Activated T-cell treated with anti-CD3 and anti-CD28 coated beads, Interleukin-2, amount 50 U/mL, for 24 hours (primary cell): ENCODE measurements around the gene GRM7.

ENCODE experiments used
- DNase-seq: peaks from one replicate; pipeline ENCODE4 v3.0.0-alpha.2; 2020
- H3K27ac Mint-ChIP-seq: 2 replicates; pipeline ENCODE4 v1.8.0; 2020; ENCODE audit warnings: mild to moderate bottlenecking, mixed read lengths
- H3K27me3 Mint-ChIP-seq: 2 replicates; pipeline ENCODE4 v1.8.0; 2020; ENCODE audit warnings: mixed read lengths
- H3K36me3 Mint-ChIP-seq: 2 replicates; pipeline ENCODE4 v1.8.0; 2020; ENCODE audit warnings: low read depth, mixed read lengths
- H3K4me1 Mint-ChIP-seq: 2 replicates; pipeline ENCODE4 v1.8.0; 2020; ENCODE audit warnings: low read depth, mixed read lengths
- H3K4me3 Mint-ChIP-seq: 2 replicates; pipeline ENCODE4 v1.8.0; 2020; ENCODE audit warnings: mild to moderate bottlenecking, moderate library complexity, mixed read lengths
- H3K9me3 Mint-ChIP-seq: 2 replicates; pipeline ENCODE4 v1.8.0; 2020; ENCODE audit warnings: mixed read lengths

GRM7 gene

GRCh38 chr3:7697548-7697947, 836.6 kb downstream of the GRM7 start:
- no peaks in the 10 kb centered on the region for H3K9me3 Mint-ChIP-seq

DNA sequence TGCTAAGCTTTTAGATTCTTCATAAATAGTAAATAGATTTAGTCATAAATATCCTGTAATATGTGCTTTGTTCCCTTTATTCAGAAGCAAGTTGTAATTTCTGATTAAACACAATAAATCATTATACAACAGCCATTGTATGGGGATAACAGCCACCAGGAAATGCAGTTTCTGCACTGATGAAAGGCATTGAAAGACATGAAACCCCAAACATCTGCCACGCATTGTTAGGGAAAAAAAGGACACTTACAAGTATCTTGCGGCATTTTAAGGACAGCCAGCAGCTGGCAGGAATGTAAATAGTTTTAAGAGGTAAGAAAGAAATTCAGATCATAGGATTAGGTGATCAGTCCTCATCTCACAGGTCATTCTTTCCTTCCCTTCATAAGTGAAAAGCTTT, 839.6 kb downstream of the GRM7 start:
- no peaks in the 10 kb centered on the region for H3K9me3 Mint-ChIP-seq
- no peaks in the 10 kb centered on the region for H3K4me1 Mint-ChIP-seq
- no peaks in the 10 kb centered on the region for H3K36me3 Mint-ChIP-seq
- H3K27me3 Mint-ChIP-seq = no peaks in the 10 kb centered on the region
- DNase-seq = no peak
- no peak overlapping the region for H3K4me3 Mint-ChIP-seq
- H3K27ac Mint-ChIP-seq = no peak overlapping the region

More at GRCh38 chr3:7697548-7697947, 836.6 kb downstream of the GRM7 start:
- no peak overlapping the region for H3K27ac Mint-ChIP-seq
- H3K27me3 Mint-ChIP-seq = no peaks in the 10 kb centered on the region
- no peak overlapping the region for H3K4me3 Mint-ChIP-seq
- no peaks in the 10 kb centered on the region for H3K36me3 Mint-ChIP-seq
- H3K4me1 Mint-ChIP-seq = no peaks in the 10 kb centered on the region
- no peak for DNase-seq

GRCh38 chr3:7700977-7701376, 840.1 kb downstream of the GRM7 start:
- Mint-ChIP-seq H3K4me3 (no peak overlapping the region), H3K27me3 (no peaks in the 10 kb centered on the region), H3K27ac (no peak overlapping the region), H3K4me1 (no peaks in the 10 kb centered on the region), H3K9me3 (no peaks in the 10 kb centered on the region), H3K36me3 (no peaks in the 10 kb centered on the region)
- DNase-seq = no peak

DNA sequence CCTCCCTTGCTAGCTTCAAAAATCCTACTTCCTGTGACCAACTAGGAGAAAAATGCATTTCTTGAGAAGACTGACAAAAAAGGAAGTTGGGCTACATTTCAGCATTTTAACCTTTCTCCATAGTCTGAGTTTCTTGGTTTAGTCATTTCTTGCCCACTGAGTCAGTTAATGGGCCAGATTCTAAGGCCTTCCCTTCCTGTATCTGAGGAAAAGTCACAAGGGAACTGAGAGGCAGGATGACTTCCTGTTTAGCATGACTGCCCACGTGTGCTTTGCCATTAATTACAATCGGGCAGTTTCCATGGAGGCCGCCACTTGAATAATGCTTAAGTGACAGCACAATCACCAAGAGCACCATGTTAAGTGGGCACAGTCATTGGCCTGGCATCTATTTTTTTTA, 846.3 kb downstream of the GRM7 start:
- H3K36me3 Mint-ChIP-seq = no peaks in the 10 kb centered on the region
- H3K27me3 Mint-ChIP-seq = no peaks in the 10 kb centered on the region

DNA sequence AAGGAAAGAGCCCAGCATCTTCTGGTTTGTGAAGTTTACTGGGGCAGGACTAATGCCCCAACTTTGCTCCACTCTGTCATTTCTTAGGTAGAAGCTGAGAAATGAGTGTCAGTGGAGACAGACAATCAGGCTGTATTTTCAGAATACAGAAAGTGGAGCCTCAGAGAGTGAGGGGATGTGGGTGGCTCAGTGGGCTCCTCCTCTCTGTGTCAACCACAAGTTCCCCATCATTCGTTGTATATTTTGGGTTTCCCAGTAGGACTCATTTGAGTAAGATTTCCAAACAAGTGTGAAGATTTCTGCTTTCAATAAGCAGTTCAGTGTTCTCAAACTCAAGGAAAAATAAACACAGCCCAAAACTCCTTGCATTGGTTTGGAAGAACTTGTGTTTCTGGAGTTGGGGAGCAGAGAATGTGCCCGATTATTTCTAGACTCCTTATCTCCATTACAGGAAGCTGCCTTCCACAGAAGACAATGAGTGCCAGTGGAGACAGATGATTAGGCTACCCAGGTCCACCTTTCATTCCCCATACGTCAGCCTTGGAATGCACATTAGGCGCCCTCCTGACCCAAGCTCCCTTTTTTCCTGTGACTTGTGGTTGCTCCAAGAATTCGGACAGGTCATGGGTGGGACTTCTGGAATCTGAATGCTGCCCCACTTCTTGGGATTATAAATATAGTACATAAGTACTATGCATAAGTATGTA, 848.6 kb downstream of the GRM7 start:
- DNase-seq = no peak
- H3K4me1 Mint-ChIP-seq = peaks cover 10% of the 10 kb centered on the region
- H3K9me3 Mint-ChIP-seq = no peaks in the 10 kb centered on the region
- no peaks in the 10 kb centered on the region for H3K27me3 Mint-ChIP-seq
- H3K27ac Mint-ChIP-seq = no peak overlapping the region
- H3K36me3 Mint-ChIP-seq = no peaks in the 10 kb centered on the region
- no peak overlapping the region for H3K4me3 Mint-ChIP-seq

More for the DNA sequence above, 846.3 kb downstream of the GRM7 start:
- DNase-seq = no peak
- H3K9me3 Mint-ChIP-seq = no peaks in the 10 kb centered on the region
- H3K27ac Mint-ChIP-seq = no peak overlapping the region
- peaks cover 10% of the 10 kb centered on the region for H3K4me1 Mint-ChIP-seq
- no peak overlapping the region for H3K4me3 Mint-ChIP-seq

DNA sequence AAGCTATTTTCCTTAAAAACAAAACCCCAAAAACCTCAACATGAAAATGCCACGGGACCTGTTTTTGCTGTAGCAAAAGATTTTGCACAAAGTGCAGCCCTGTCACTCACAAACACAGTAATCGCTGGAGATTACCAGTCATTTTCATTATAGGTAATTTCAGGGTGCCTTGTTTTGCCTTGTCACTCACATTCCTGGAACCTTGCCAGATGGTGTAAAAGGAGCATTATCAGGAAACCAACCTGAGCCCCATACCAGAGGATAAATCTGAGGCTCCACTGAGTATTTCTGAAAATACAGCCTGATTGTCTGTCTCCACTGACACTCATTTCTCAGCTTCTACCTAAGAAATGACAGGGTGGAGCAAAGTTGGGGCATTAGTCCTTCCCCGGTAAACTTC, 849.4 kb downstream of the GRM7 start:
- H3K36me3 Mint-ChIP-seq = no peaks in the 10 kb centered on the region
- no peak overlapping the region for H3K4me3 Mint-ChIP-seq
- H3K4me1 Mint-ChIP-seq = peaks cover 10% of the 10 kb centered on the region
- H3K9me3 Mint-ChIP-seq = no peaks in the 10 kb centered on the region
- no peaks in the 10 kb centered on the region for H3K27me3 Mint-ChIP-seq
- no peak overlapping the region for H3K27ac Mint-ChIP-seq
- DNase-seq = no peak

DNA sequence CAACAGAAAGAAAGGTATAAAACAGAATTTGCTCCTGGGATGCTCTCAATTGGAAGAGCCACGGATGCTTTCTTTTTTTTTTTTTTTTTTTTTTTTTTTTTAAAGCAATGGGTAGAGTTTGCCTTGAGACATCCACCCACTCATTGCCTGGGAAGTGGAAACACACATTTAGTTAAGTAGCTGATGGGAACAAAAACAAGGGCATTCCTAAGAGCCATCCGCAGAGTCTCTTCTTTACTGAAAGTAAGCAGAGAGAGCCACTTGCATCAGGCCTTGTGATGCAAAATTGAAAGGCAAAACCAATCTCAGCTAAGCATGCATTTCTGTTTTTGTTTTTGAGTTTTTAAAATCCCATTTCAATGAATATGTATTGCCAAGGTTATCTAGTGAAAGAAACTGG, 852.8 kb downstream of the GRM7 start:
- Mint-ChIP-seq H3K4me1 (peaks cover 8% of the 10 kb centered on the region), H3K36me3 (no peaks in the 10 kb centered on the region), H3K27ac (no peak overlapping the region), H3K9me3 (no peaks in the 10 kb centered on the region), H3K4me3 (no peak overlapping the region), H3K27me3 (no peaks in the 10 kb centered on the region)
- no peak for DNase-seq

DNA sequence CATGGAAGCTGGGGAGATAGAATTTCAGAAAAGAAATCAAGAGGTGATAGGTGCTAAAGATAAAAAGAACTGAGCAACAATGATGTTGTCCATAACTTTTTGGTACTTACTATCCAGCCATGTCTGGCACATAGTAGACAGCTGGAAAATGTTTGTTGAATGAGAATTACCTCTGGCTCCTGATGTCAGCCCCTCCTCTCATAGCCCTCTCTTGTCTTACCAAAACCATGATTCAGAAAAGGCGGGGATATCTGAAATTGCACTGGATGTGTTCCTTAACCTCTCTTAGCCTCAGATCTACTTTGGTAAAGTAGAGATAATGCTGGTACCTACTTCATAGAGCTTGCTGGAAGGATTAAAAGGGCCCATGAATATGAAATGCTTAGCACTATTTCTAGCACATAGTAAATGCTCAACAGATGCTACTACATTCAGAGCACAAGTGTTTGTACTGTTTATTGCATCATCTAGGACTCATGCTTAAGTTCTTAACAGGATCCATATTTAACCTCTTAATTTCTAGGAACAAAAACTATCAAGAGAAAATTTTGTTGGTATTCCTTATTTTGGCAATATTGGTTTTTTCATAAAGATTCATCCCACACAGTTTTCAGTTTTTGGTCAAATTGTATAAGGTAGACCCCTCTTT, 859.9 kb downstream of the GRM7 start:
- Mint-ChIP-seq H3K27ac (no peak overlapping the region), H3K27me3 (no peaks in the 10 kb centered on the region), H3K4me3 (no peak overlapping the region)

DNA sequence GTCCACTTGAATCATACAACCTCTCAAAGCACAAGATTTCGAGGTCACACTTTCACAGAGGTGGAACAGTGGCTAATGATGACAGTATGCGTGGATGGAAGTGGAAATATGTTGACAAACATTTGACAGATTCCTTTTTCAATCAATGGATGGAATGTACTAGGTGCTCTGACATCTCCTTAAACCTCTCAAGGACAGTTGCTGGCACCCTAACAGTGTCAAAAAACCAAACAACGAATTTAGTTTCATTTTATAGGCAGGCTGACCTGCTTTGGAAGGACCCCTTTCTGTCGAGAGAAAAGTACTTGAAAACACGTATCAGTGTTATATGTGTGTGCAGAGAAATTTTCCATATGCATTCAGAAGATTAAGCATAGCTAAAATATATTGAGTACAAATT, 861.0 kb downstream of the GRM7 start:
- no peaks in the 10 kb centered on the region for H3K36me3 Mint-ChIP-seq
- no peak overlapping the region for H3K4me3 Mint-ChIP-seq
- no peaks in the 10 kb centered on the region for H3K4me1 Mint-ChIP-seq
- no peaks in the 10 kb centered on the region for H3K9me3 Mint-ChIP-seq
- H3K27ac Mint-ChIP-seq = no peak overlapping the region
- no peak for DNase-seq
- H3K27me3 Mint-ChIP-seq = no peaks in the 10 kb centered on the region

More for the DNA sequence above, 859.9 kb downstream of the GRM7 start:
- no peak for DNase-seq
- no peaks in the 10 kb centered on the region for H3K9me3 Mint-ChIP-seq
- H3K4me1 Mint-ChIP-seq = no peaks in the 10 kb centered on the region
- no peaks in the 10 kb centered on the region for H3K36me3 Mint-ChIP-seq

GRCh38 chr3:7728566-7729519, 867.9 kb downstream of the GRM7 start:
- Mint-ChIP-seq H3K36me3 (no peaks in the 10 kb centered on the region), H3K27me3 (no peaks in the 10 kb centered on the region), H3K4me1 (no peaks in the 10 kb centered on the region), H3K4me3 (no peak overlapping the region), H3K27ac (no peak overlapping the region), H3K9me3 (no peaks in the 10 kb centered on the region)
- no peak for DNase-seq

DNA sequence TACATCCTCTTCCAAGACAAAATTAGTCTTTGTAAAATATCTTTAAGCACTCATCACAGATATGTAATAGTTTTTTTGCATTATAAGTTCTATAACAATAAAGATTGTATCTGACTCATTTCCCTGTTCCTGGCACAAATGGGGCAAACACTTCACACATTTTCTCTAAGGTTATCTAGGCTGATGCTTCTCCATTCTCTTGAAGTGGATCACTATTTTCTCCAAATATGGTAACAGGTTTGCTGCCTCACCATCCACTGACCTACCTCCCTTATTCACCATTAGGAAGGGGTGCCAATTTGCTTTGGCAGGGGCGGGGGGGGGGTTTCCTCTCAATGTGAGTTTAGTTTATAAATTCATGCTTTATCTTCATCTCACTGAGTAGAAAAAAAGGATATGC, 873.0 kb downstream of the GRM7 start:
- Mint-ChIP-seq H3K27me3 (no peaks in the 10 kb centered on the region), H3K4me1 (no peaks in the 10 kb centered on the region), H3K4me3 (no peak overlapping the region), H3K27ac (no peak overlapping the region), H3K9me3 (no peaks in the 10 kb centered on the region), H3K36me3 (no peaks in the 10 kb centered on the region)
- no peak for DNase-seq

- DNase-seq = no peak
- H3K27ac Mint-ChIP-seq = no peak overlapping the region
- H3K27me3 Mint-ChIP-seq = no peaks in the 10 kb centered on the region
- H3K36me3 Mint-ChIP-seq = no peaks in the 10 kb centered on the region
- no peak overlapping the region for H3K4me3 Mint-ChIP-seq
- H3K9me3 Mint-ChIP-seq = no peaks in the 10 kb centered on the region
- no peaks in the 10 kb centered on the region for H3K4me1 Mint-ChIP-seq
Measured at GRCh38 chr3:7734456-7734855, 873.5 kb downstream of the GRM7 start.

DNA sequence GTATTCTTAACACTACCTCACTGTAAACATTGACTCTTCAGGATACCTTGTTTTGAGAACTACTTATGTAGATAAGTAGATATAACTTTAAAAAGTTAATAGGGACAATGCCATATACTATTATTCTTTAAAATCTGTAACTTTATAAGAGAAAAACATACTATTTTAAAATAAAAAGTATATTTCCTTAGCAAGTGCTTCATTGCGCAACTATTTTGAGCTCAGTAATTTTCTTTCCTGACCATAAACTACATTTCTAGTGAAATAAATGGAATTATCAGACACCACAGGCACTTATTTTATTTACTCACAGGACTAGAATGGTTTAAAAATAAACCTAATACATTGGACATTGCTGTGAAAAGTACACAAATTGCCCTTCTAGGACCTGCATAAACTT, 876.3 kb downstream of the GRM7 start:
- no peak for DNase-seq
- Mint-ChIP-seq H3K4me1 (no peaks in the 10 kb centered on the region), H3K9me3 (no peaks in the 10 kb centered on the region), H3K27me3 (no peaks in the 10 kb centered on the region), H3K4me3 (no peak overlapping the region), H3K27ac (no peak overlapping the region), H3K36me3 (no peaks in the 10 kb centered on the region)

- H3K4me3 Mint-ChIP-seq = no peak overlapping the region
- DNase-seq = no peak
- no peaks in the 10 kb centered on the region for H3K4me1 Mint-ChIP-seq
- no peaks in the 10 kb centered on the region for H3K9me3 Mint-ChIP-seq
- no peak overlapping the region for H3K27ac Mint-ChIP-seq
- H3K27me3 Mint-ChIP-seq = no peaks in the 10 kb centered on the region
- H3K36me3 Mint-ChIP-seq = no peaks in the 10 kb centered on the region
Measured at GRCh38 chr3:7739754-7740153, 878.8 kb downstream of the GRM7 start.

GRCh38 chr3:7740458-7740857, 879.5 kb downstream of the GRM7 start:
- no peak for DNase-seq
- Mint-ChIP-seq H3K27me3 (no peaks in the 10 kb centered on the region), H3K4me3 (no peak overlapping the region), H3K27ac (no peak overlapping the region), H3K36me3 (no peaks in the 10 kb centered on the region), H3K4me1 (no peaks in the 10 kb centered on the region), H3K9me3 (no peaks in the 10 kb centered on the region)
